Activated CD4-positive, alpha-beta memory T cell treated with anti-CD3 and anti-CD28 coated beads, Interleukin-2, amount 10 ng/mL, durations not matched to agents 7 days and 5 days (primary cell): ENCODE data around the gene DDX20. TPM values are rescaled to one million over a fixed set of nuclear protein-coding genes. Genes with fewer than 3 reads are reported as not detected.

ENCODE experiments used
- CTCF ChIA-PET: fragments of 350-600 bp; sonication (Branson Sonifier 250); formaldehyde crosslinking; loops from one replicate; lab custom pipeline; 2021; ENCODE audit warnings: antibody characterized with exemption, inconsistent platforms; lab: Charles Lee
- POLR2A ChIA-PET: fragments of 350-600 bp; sonication (Branson Sonifier 250); formaldehyde crosslinking; loops from one replicate; lab custom pipeline; 2021; ENCODE audit warnings: antibody characterized with exemption; lab: Charles Lee
- DNase-seq: peaks from one replicate; pipeline ENCODE4 v3.0.0-alpha.2; 2020
- H3K27ac Mint-ChIP-seq: one replicate; pipeline ENCODE4 v1.8.0; 2021; ENCODE audit warnings: mild to moderate bottlenecking, mixed read lengths
- H3K27me3 Mint-ChIP-seq: one replicate; pipeline ENCODE4 v1.8.0; 2021; ENCODE audit warnings: mixed read lengths
- H3K36me3 Mint-ChIP-seq: one replicate; pipeline ENCODE4 v1.8.0; 2021; ENCODE audit warnings: low read depth, mixed read lengths
- H3K4me1 Mint-ChIP-seq: one replicate; pipeline ENCODE4 v1.8.0; 2021; ENCODE audit warnings: mixed read lengths
- H3K4me3 Mint-ChIP-seq: one replicate; pipeline ENCODE4 v1.8.0; 2021; ENCODE audit warnings: mild to moderate bottlenecking, mixed read lengths
- H3K9me3 Mint-ChIP-seq: one replicate; pipeline ENCODE4 v1.8.0; 2021; ENCODE audit warnings: mixed read lengths
- total RNA-seq, 2 experiments: library from RNA; stranded (reverse); gene quantifications; one replicate each; pipeline ENCODE4 v1.2.3, GENCODE V29; 2021

DDX20 gene, protein sequence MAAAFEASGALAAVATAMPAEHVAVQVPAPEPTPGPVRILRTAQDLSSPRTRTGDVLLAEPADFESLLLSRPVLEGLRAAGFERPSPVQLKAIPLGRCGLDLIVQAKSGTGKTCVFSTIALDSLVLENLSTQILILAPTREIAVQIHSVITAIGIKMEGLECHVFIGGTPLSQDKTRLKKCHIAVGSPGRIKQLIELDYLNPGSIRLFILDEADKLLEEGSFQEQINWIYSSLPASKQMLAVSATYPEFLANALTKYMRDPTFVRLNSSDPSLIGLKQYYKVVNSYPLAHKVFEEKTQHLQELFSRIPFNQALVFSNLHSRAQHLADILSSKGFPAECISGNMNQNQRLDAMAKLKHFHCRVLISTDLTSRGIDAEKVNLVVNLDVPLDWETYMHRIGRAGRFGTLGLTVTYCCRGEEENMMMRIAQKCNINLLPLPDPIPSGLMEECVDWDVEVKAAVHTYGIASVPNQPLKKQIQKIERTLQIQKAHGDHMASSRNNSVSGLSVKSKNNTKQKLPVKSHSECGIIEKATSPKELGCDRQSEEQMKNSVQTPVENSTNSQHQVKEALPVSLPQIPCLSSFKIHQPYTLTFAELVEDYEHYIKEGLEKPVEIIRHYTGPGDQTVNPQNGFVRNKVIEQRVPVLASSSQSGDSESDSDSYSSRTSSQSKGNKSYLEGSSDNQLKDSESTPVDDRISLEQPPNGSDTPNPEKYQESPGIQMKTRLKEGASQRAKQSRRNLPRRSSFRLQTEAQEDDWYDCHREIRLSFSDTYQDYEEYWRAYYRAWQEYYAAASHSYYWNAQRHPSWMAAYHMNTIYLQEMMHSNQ
- total RNA-seq = 10 to 100 TPM; 11.2 to 11.8 TPM

DNA sequence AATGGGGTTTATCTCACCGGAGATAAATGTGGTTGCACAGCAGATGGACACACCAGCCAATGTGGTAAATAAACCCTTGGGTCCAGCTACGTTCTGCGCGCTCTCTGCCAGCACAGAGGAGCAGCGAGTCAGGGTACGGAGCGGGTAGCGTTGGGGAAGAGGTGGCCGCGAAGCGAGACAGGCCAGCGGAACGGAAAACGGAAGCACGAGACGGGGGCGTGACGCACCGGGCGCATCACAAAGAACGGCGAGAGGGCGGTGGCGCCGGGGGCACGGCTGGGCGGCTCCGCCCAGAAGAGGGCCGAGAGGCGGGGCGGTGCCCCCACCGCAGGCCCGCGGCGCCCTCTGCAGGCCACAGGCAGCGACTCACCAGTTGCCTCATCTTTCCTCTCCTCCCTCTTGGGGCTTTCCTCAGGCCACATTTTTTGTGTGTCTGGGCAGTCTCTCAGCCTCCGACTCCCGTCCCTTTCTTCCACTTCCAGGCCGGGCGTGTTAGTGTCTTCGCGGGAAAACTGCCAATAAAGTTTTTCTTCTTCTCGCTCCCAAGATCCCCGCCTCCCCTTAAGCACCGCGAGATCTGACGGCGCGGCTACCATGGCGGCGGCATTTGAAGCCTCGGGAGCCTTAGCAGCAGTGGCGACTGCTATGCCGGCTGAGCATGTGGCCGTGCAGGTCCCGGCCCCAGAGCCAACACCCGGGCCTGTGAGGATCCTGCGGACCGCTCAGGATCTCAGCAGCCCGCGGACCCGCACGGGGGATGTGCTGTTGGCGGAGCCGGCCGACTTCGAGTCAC lies at the start of gene DDX20:
TSS of gene DDX20 (plus strand) at position 571 of the 793 bp plus-strand sequence. CDS start at position 595, 24 bp downstream.
- Mint-ChIP-seq H3K27ac (peak within 1 kb of the TSS; percentile 96), H3K27me3 (peaks cover 4% of the 10 kb centered on the region), H3K4me3 (peak within 1 kb of the TSS; percentile 93), H3K36me3 (peaks cover 17% of the 10 kb centered on the region), H3K4me1 (peaks cover 48% of the 10 kb centered on the region), H3K9me3 (no peaks in the 10 kb centered on the region)
- POLR2A ChIA-PET = interaction anchor here (0.6 to 7.4 kb wide), 20 partner anchors 8 to 616 kb away, joined by 3 to 48 read pairs (median 4); partner anchors contain the start of genes ATP5PB, CEPT1, DRAM2 and INKA2
- CTCF ChIA-PET = interaction anchor here (0.6 to 5.7 kb wide), 24 partner anchors 8 to 557 kb away, joined by 3 to 36 read pairs (median 4); partner anchors contain the start of genes ATP5PB, INKA2 and WDR77
- peak; percentile 94 for DNase-seq

DNA sequence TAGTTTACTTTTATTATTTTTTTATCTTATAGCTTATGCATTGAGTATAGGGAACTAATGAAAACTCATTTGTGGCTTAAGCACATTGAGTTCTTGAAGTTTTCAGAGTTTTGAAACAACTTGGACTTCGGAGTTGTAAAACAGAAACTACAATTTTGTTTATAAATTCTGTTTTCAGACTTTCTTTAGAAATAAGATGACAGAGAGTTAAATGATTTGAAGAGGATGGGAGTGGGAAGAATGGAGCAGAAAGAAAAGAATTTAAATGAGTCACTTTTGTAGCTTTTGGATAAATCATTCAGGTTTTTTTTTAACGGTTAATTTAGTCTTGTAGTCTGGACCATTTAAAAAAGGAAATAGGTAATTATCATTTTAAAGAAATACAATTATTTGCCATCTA lies 48.8 kb upstream of the DDX20 start:
- Mint-ChIP-seq H3K9me3 (no peaks in the 10 kb centered on the region), H3K4me3 (no peak overlapping the region), H3K4me1 (peaks cover 51% of the 10 kb centered on the region), H3K27me3 (no peaks in the 10 kb centered on the region), H3K27ac (no peak overlapping the region), H3K36me3 (peaks cover 72% of the 10 kb centered on the region)
- ChIA-PET CTCF (interaction anchor here (0.9 kb wide), 1 partner anchor 8 kb away, joined by 3 read pairs; no protein-coding TSS in a partner anchor), POLR2A (no interaction called here)
- DNase-seq = no peak

DNA sequence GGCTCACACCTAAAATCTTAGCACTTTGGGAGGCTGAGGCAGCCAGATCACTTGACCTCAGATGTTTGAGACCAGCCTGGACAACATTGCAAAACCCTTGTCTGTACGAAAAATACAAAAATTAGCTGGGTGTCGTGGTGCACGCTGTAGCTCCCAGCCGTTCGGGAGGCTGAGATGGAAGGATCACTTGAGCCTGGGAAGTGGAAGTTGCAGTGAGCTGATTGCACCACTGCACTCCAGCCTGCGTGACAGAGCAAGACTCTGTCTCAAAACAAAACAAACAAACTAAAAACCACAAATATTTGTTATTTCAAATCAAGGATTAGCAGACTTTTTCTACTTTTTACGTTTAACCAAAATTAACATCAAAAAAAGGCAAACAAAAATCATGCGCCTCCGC lies 47.8 kb upstream of the DDX20 start:
- Mint-ChIP-seq H3K27me3 (no peaks in the 10 kb centered on the region), H3K36me3 (peaks cover 63% of the 10 kb centered on the region), H3K4me1 (peaks cover 48% of the 10 kb centered on the region), H3K9me3 (no peaks in the 10 kb centered on the region), H3K27ac (peak overlapping the region; percentile 36), H3K4me3 (peak overlapping the region; percentile 11)
- DNase-seq = no peak
- CTCF ChIA-PET = interaction anchor here (1.1 kb wide), 1 partner anchor 200 kb away, joined by 4 read pairs; no protein-coding TSS in a partner anchor
- POLR2A ChIA-PET = interaction anchor here (0.9 kb wide), 1 partner anchor 40 kb away, joined by 3 read pairs; no protein-coding TSS in a partner anchor

GRCh38 chr1:111709986-111710385 lies 45.7 kb upstream of the DDX20 start:
- no peak overlapping the region for H3K4me3 Mint-ChIP-seq
- H3K36me3 Mint-ChIP-seq = peaks cover 52% of the 10 kb centered on the region
- no peaks in the 10 kb centered on the region for H3K9me3 Mint-ChIP-seq
- ChIA-PET POLR2A (interaction anchor here (1.4 to 1.8 kb wide), 2 partner anchors 90 to 202 kb away, joined by 3 to 6 read pairs; no protein-coding TSS in a partner anchor), CTCF (interaction anchor here (1.4 to 7.4 kb wide), 2 partner anchors 37 to 201 kb away, joined by 3 to 62 read pairs; no protein-coding TSS in a partner anchor)
- no peaks in the 10 kb centered on the region for H3K27me3 Mint-ChIP-seq
- no peak for DNase-seq
- peak overlapping the region; percentile 2 for H3K27ac Mint-ChIP-seq
- peaks cover 48% of the 10 kb centered on the region for H3K4me1 Mint-ChIP-seq

DNA sequence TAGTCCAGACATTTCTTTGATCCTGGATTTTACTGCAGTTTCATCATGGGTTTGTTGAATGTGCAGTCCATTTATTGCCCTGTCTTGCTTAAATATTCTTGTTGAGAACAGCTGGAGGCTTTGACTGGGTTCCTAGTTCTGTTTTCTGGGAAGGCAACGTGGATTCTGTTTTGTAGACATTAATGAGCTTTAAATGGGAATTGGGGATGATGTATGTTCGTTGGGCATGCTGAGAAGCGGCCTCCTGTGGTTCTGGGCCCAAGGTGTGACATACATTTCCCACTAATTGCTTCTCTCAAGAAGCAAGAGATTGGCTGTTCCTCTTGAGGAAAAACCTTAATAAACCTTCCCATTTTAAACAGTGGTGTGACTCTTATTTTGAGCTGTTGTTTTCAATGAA lies 39.4 kb upstream of the DDX20 start:
- H3K27ac Mint-ChIP-seq = no peak overlapping the region
- DNase-seq = no peak
- H3K9me3 Mint-ChIP-seq = no peaks in the 10 kb centered on the region
- no peak overlapping the region for H3K4me3 Mint-ChIP-seq
- ChIA-PET POLR2A (interaction anchor here (0.6 to 5.5 kb wide), 6 partner anchors 13 to 209 kb away, joined by 3 to 29 read pairs (median 4); partner anchors contain the start of gene INKA2), CTCF (interaction anchor here (0.7 to 7.4 kb wide), 7 partner anchors 12 to 289 kb away, joined by 3 to 63 read pairs (median 30); partner anchors contain the start of genes DDX20, INKA2 and OVGP1)
- peaks cover 27% of the 10 kb centered on the region for H3K36me3 Mint-ChIP-seq
- no peaks in the 10 kb centered on the region for H3K27me3 Mint-ChIP-seq
- H3K4me1 Mint-ChIP-seq = peaks cover 22% of the 10 kb centered on the region

DNA sequence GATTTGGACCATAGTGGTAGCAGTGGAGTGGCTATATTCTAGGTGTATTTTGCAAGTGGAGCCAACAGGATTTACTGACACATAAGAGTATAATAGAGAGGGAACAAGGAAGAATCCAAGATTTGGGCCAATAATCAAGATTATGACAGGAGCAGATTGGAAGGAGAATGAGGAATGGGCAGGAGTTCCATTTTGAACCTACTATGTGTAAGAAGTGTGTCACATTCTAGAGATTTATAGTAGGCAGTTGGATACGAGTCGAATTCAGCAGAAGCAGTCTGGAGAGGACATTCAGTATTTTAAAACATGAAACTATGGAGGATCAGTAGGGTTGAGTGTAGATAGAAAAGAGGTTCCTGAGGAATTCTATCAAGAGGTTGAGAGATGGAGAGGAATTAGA lies 38.3 kb upstream of the DDX20 start:
- ChIA-PET CTCF (interaction anchor here (1.2 to 7.4 kb wide), 4 partner anchors 21 to 209 kb away, joined by 3 to 63 read pairs (median 46); partner anchors contain the start of gene INKA2), POLR2A (interaction anchor here (0.8 kb wide), 1 partner anchor 127 kb away, joined by 3 read pairs; no protein-coding TSS in a partner anchor)
- H3K36me3 Mint-ChIP-seq = peaks cover 25% of the 10 kb centered on the region
- H3K27ac Mint-ChIP-seq = no peak overlapping the region
- H3K4me3 Mint-ChIP-seq = no peak overlapping the region
- H3K27me3 Mint-ChIP-seq = no peaks in the 10 kb centered on the region
- H3K4me1 Mint-ChIP-seq = peaks cover 22% of the 10 kb centered on the region
- no peaks in the 10 kb centered on the region for H3K9me3 Mint-ChIP-seq
- no peak for DNase-seq

DNA sequence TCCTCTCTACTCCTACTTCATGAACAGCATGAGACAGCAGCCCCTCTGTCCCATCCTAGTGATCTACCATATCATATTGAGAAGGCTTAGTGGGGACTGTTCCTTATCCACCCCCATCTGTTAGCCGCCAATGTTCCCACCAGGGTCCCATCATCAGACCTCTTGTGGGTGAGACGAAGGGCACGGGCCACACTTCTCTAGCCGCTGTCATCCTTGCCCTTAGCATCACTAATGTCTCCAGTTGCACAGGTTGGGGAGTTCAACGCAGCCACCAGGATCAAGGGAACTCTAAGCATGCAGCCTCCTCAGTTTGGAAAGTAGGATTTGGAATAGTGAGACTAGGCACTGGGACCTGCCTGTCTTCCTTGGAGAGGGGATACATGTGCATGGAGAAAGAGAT lies 36.6 kb upstream of the DDX20 start:
- no peak for DNase-seq
- Mint-ChIP-seq H3K27me3 (no peaks in the 10 kb centered on the region), H3K27ac (no peak overlapping the region), H3K4me3 (no peak overlapping the region), H3K36me3 (peaks cover 22% of the 10 kb centered on the region), H3K9me3 (no peaks in the 10 kb centered on the region), H3K4me1 (peaks cover 27% of the 10 kb centered on the region)
- CTCF ChIA-PET = no interaction called here
- POLR2A ChIA-PET = interaction anchor here (1.3 to 2.0 kb wide), 3 partner anchors 20 to 36 kb away, joined by 4 to 13 read pairs (median 5); partner anchors contain the start of gene INKA2

GRCh38 chr1:111719674-111720132 lies 36.0 kb upstream of the DDX20 start:
- H3K27ac Mint-ChIP-seq = no peak overlapping the region
- no peak for DNase-seq
- H3K27me3 Mint-ChIP-seq = no peaks in the 10 kb centered on the region
- POLR2A ChIA-PET = interaction anchor here (1.2 to 2.0 kb wide), 4 partner anchors 9 to 35 kb away, joined by 3 to 13 read pairs (median 4); partner anchors contain the start of gene INKA2
- peaks cover 22% of the 10 kb centered on the region for H3K4me1 Mint-ChIP-seq
- H3K36me3 Mint-ChIP-seq = peaks cover 20% of the 10 kb centered on the region
- CTCF ChIA-PET = no interaction called here
- no peaks in the 10 kb centered on the region for H3K9me3 Mint-ChIP-seq
- H3K4me3 Mint-ChIP-seq = no peak overlapping the region

DNA sequence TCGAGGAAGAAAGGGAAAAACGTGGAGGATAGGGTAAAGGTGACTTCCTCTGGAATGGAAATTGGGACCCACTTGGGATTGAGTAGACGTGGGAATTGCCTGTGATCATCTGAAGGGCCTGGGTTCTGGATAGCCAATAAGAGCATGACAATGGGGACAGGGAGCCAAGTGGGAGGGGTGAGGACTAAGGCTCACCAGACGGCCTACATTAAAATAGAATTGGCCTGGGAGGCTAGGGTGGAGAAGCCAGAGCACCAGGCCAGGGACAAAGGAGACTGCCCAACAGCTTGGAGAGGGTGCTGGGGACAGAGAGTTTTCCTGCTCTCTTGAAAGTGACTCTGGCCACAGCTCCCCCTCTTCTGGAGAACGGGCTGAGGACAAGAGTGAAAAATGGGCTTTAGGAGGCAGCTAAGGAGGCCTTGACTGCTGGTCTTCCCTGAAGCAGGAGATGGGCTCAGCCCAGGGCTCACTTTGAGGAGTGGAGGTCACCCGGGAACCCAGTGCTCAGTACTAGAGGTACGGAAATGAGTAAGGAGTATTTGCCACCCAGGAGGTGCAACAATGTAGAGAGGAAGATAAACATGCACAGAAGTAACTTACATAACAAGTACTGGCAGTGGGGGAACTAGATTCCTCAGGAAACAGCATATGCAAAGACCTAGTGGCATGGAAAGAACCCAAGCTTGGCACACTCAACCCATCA lies 35.3 kb upstream of the DDX20 start:
- no peak for DNase-seq
- Mint-ChIP-seq H3K27me3 (no peaks in the 10 kb centered on the region), H3K9me3 (no peaks in the 10 kb centered on the region), H3K4me1 (peaks cover 21% of the 10 kb centered on the region), H3K27ac (peak overlapping the region; percentile 7), H3K4me3 (no peak overlapping the region), H3K36me3 (peaks cover 20% of the 10 kb centered on the region)
- ChIA-PET POLR2A (interaction anchor here (0.5 to 2.0 kb wide), 4 partner anchors 9 to 245 kb away, joined by 3 to 7 read pairs (median 4); no protein-coding TSS in a partner anchor), CTCF (interaction anchor here (1.0 kb wide), 1 partner anchor 212 kb away, joined by 3 read pairs; no protein-coding TSS in a partner anchor)

GRCh38 chr1:111720977-111721786 lies 34.5 kb upstream of the DDX20 start:
- peak overlapping the region; percentile 7 for H3K27ac Mint-ChIP-seq
- ChIA-PET CTCF (interaction anchor here (1.0 kb wide), 1 partner anchor 213 kb away, joined by 3 read pairs; no protein-coding TSS in a partner anchor), POLR2A (interaction anchor here (0.5 to 2.0 kb wide), 4 partner anchors 8 to 246 kb away, joined by 3 to 7 read pairs (median 4); no protein-coding TSS in a partner anchor)

More at GRCh38 chr1:111720977-111721786, 34.5 kb upstream of the DDX20 start:
- Mint-ChIP-seq H3K9me3 (no peaks in the 10 kb centered on the region), H3K27me3 (no peaks in the 10 kb centered on the region), H3K4me3 (no peak overlapping the region), H3K36me3 (peaks cover 18% of the 10 kb centered on the region), H3K4me1 (peaks cover 21% of the 10 kb centered on the region)
- DNase-seq = no peak
